Trophoblast cell (in vitro differentiated cells and primary cell): ENCODE measurements around the gene GALNT14.

Experiments used
- DNase-seq, 2 donors: peaks; one replicate each; pipeline ENCODE4 v3.0.0-alpha.2; 2016
- H2AFZ ChIP-seq: 2 replicates; pipeline ENCODE4 v1.6.1; 2013; ENCODE audit warnings: low read length, moderate library complexity, mild to moderate bottlenecking; ENCODE audit not compliant: insufficient read depth, poor library complexity
- H2AK5ac ChIP-seq: 2 replicates; pipeline ENCODE4 v1.6.1; 2013; ENCODE audit warnings: mild to moderate bottlenecking, low read length
- H2BK120ac ChIP-seq: 2 replicates; pipeline ENCODE4 v1.6.1; 2013; ENCODE audit warnings: low read length, mild to moderate bottlenecking, moderate library complexity; ENCODE audit not compliant: insufficient read depth, poor library complexity
- H2BK12ac ChIP-seq: 2 replicates; pipeline ENCODE4 v1.6.1; 2013; ENCODE audit warnings: mild to moderate bottlenecking, low read length, moderate library complexity
- H2BK5ac ChIP-seq: 2 replicates; pipeline ENCODE4 v1.6.1; 2013; ENCODE audit warnings: low read length, low read depth, moderate library complexity, mild to moderate bottlenecking; ENCODE audit not compliant: poor library complexity
- H3K14ac ChIP-seq: 2 replicates; pipeline ENCODE4 v1.6.1; 2013; ENCODE audit warnings: mild to moderate bottlenecking, low read length
- H3K18ac ChIP-seq: 2 replicates; pipeline ENCODE4 v1.6.1; 2013; ENCODE audit warnings: mild to moderate bottlenecking, low read length
- H3K23ac ChIP-seq: 2 replicates; pipeline ENCODE4 v1.6.1; 2013; ENCODE audit warnings: low read length
- H3K27ac ChIP-seq: 2 replicates; pipeline ENCODE4 v1.5.1; 2013; ENCODE audit warnings: low read depth, mild to moderate bottlenecking, inconsistent platforms, low read length, moderate library complexity
- H3K27me3 ChIP-seq: 2 replicates; pipeline ENCODE4 v1.6.1; 2013; ENCODE audit warnings: inconsistent platforms, mild to moderate bottlenecking, low read length, moderate library complexity; ENCODE audit not compliant: insufficient read depth
- H3K36me3 ChIP-seq, 2 experiments: 1 replicate in 1 of 2; 2 replicates in 1 of 2; pipeline ENCODE4 v1.6.1; 2013; ENCODE audit warnings: low read length in 2 of 2, mild to moderate bottlenecking in 2 of 2, moderate library complexity in 1 of 2; ENCODE audit not compliant: insufficient read depth in 2 of 2, control insufficient read depth in 1 of 2
- H3K4ac ChIP-seq: 2 replicates; pipeline ENCODE4 v1.6.1; 2013; ENCODE audit warnings: low read depth, mild to moderate bottlenecking, low read length, moderate library complexity
- H3K4me1 ChIP-seq, 2 experiments: 1 replicate in 1 of 2; 2 replicates in 1 of 2; pipeline ENCODE4 v1.6.1; 2013; ENCODE audit warnings: low read length in 2 of 2, mild to moderate bottlenecking in 2 of 2, moderate library complexity in 1 of 2; ENCODE audit not compliant: insufficient read depth in 2 of 2, control insufficient read depth in 1 of 2
- H3K4me2 ChIP-seq: 2 replicates; pipeline ENCODE4 v1.6.1; 2013; ENCODE audit warnings: inconsistent platforms, mild to moderate bottlenecking, low read length, moderate library complexity
- H3K4me3 ChIP-seq: 2 replicates; pipeline ENCODE4 v1.5.1; 2013; ENCODE audit warnings: mild to moderate bottlenecking, low read depth, low read length, inconsistent platforms
- H3K79me1 ChIP-seq: one replicate; pipeline ENCODE4 v1.6.1; 2013; ENCODE audit warnings: low read length
- H3K79me2 ChIP-seq: 2 replicates; pipeline ENCODE4 v1.6.1; 2013; ENCODE audit warnings: low read length, mild to moderate bottlenecking; ENCODE audit not compliant: control insufficient read depth, insufficient read depth, poor library complexity
- H3K9ac ChIP-seq: 2 replicates; pipeline ENCODE4 v1.6.1; 2013; ENCODE audit warnings: mild to moderate bottlenecking, low read length
- H3K9me3 ChIP-seq: 2 replicates; pipeline ENCODE4 v1.6.1; 2013; ENCODE audit warnings: low read depth, mild to moderate bottlenecking, control low read depth, inconsistent platforms, low read length; ENCODE audit not compliant: insufficient read depth
- H4K12ac ChIP-seq: 2 replicates; pipeline ENCODE4 v1.6.1; 2013; ENCODE audit warnings: low read depth, mild to moderate bottlenecking, low read length, moderate library complexity
- H4K8ac ChIP-seq: 2 replicates; pipeline ENCODE4 v1.6.1; 2013; ENCODE audit warnings: low read depth, mild to moderate bottlenecking, low read length, moderate library complexity
- H4K91ac ChIP-seq: one replicate; pipeline ENCODE4 v1.6.1; 2013; ENCODE audit warnings: low read depth, mild to moderate bottlenecking, low read length, moderate library complexity
- WGBS: extraction: QIAGEN DNeasy Blood & Tissue Kit; methylation state at CpG from one replicate; pipeline ENCODE4 v1.1.7; 2013; ENCODE audit warnings: missing lambda C conversion rate; ENCODE audit not compliant: insufficient read length, insufficient coverage; ENCODE audit errors: extremely low coverage; 5-methylcytosine and 5-hydroxymethylcytosine counted together

GALNT14 gene

DNA sequence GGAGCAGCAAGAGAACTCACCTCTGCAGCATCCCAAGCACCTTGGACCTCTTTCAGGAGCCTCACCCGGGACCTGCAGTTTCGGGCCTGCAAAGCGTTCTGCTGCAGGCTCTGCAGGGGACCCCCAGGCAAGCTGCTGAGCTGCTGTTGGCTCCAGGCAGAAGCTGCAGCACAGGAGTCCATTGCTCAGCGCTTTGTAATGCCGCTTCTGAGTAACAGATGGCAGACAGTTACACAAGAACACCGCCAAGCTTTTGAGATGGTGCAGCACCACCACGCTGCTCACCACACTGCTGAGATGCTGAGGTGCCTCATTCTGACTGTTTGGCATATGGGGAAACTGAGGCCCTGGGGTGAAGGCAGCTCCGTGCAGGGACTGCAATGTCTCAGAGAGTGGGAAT lies 1.9 kb upstream of the GALNT14 start:
- Histone ChIP-seq H3K9me3 (no peaks in the 10 kb centered on the region), H3K18ac (no peak overlapping the region), H4K8ac (no peak overlapping the region), H3K27ac (no peak overlapping the region), H3K4me2 (no peak overlapping the region), H3K79me1 (no peaks in the 10 kb centered on the region), H3K14ac (no peak overlapping the region), H2BK5ac (no peak overlapping the region), H3K9ac (no peak overlapping the region), H4K91ac (no peak overlapping the region), H2AFZ (no peak overlapping the region), H3K4me1 (peaks cover 6 to 11% of the 10 kb centered on the region in 2 experiments), H4K12ac (no peak overlapping the region), H3K4ac (no peak overlapping the region), H2AK5ac (no peak overlapping the region), H3K36me3 (no peaks in the 10 kb centered on the region), H2BK12ac (no peak overlapping the region), H3K27me3 (peaks cover 28% of the 10 kb centered on the region), H3K4me3 (no peak overlapping the region), H2BK120ac (no peak overlapping the region), H3K79me2 (no peaks in the 10 kb centered on the region), H3K23ac (no peak overlapping the region)
- WGBS = no CpG with 5 or more reads among the region's 8 CpGs
- DNase-seq = peak in 1 of 2 donors; percentile 48

DNA sequence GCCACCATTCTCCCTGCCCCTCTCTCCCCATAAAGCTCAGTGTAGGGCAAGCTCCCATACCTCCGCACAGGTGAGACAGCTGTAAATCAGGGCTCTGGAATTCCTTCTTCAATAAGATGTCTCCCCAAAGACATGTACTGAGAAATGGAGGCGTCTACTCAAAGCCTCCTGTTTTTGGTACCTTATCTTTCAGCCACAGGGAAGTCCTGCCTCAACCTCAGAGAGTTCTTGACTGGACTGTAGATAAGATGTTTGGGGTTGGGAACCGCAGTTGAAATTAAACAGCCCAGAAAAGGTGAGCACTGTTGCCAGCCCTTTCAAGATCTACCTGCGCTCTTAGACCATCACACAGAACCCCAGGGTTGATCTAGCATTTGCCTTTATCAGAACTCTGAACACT lies 1.4 kb upstream of the GALNT14 start:
- H3K18ac ChIP-seq = no peak overlapping the region
- no peak overlapping the region for H3K9ac ChIP-seq
- no peaks in the 10 kb centered on the region for H3K9me3 ChIP-seq
- no peak overlapping the region for H2AK5ac ChIP-seq
- H3K27me3 ChIP-seq = peaks cover 28% of the 10 kb centered on the region
- H4K91ac ChIP-seq = no peak overlapping the region
- no peak overlapping the region for H2BK5ac ChIP-seq
- no peak overlapping the region for H3K4me2 ChIP-seq
- H2BK120ac ChIP-seq = no peak overlapping the region
- WGBS = no CpG with 5 or more reads among the region's 4 CpGs
- H3K79me1 ChIP-seq = no peaks in the 10 kb centered on the region
- no peak overlapping the region for H2AFZ ChIP-seq
- no peaks in the 10 kb centered on the region for H3K36me3 ChIP-seq
- no peak overlapping the region for H3K4ac ChIP-seq
- no peak overlapping the region for H4K12ac ChIP-seq
- no peak overlapping the region for H3K23ac ChIP-seq
- H3K79me2 ChIP-seq = no peaks in the 10 kb centered on the region
- no peak overlapping the region for H2BK12ac ChIP-seq
- H3K4me1 ChIP-seq = peaks cover 6 to 11% of the 10 kb centered on the region in 2 experiments
- no peak overlapping the region for H3K14ac ChIP-seq
- H3K4me3 ChIP-seq = no peak overlapping the region
- no peak for DNase-seq
- no peak overlapping the region for H3K27ac ChIP-seq
- H4K8ac ChIP-seq = no peak overlapping the region

DNA sequence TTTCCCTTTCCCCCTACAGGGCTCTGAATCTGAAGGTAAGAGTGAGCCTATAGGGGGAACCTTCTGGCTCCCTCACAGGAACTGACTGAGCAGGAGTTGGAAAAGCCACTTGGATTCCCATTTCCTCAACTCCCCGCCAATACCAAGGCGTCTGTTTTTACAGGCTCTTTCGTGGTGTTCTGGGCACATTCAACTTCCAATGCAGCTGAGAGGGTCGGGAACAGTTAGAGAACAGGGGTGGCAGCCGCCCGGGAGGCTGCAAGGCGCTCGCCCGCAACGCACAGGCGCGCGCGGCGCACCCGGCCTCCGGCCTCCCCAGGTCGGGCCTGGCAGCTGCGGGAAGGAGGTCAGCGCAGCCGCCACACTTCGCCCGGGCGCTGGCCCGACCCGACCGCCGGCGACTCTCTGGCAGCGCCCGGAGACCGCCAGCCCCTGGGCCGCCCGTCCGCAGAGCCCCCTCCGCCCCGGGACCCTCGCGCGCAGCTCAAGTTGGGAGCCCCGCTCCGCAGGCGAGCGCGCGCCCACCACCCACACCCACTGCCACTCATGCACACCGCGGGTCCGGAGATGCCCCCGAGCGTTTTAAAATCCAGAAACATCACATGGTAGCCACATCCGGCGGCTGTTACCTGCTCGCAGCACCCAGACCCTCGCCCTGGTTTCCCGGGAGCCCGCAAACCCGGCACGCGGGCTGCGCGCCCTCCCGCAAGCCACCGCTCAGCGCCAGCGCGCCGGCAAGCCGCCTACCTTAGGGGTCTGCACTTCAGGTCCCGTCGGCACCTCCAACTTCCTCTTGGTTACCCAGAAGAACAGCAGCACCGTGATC lies 816 bp downstream of the GALNT14 start:
- H3K9ac ChIP-seq = no peak overlapping the region
- no peak overlapping the region for H4K12ac ChIP-seq
- H2BK120ac ChIP-seq = no peak overlapping the region
- H3K79me1 ChIP-seq = no peaks in the 10 kb centered on the region
- H3K27ac ChIP-seq = no peak overlapping the region
- peaks cover 28% of the 10 kb centered on the region for H3K27me3 ChIP-seq
- H3K4me1 ChIP-seq = peaks cover 6 to 11% of the 10 kb centered on the region in 2 experiments
- no peaks in the 10 kb centered on the region for H3K79me2 ChIP-seq
- H3K18ac ChIP-seq = no peak overlapping the region
- no peak overlapping the region for H4K8ac ChIP-seq
- peak overlapping the region; percentile 97 for H3K4me2 ChIP-seq
- H4K91ac ChIP-seq = no peak overlapping the region
- no peak overlapping the region for H3K14ac ChIP-seq
- H3K9me3 ChIP-seq = no peaks in the 10 kb centered on the region
- H2AFZ ChIP-seq = peak overlapping the region; percentile 19
- DNase-seq = no peak
- no peaks in the 10 kb centered on the region for H3K36me3 ChIP-seq
- H2AK5ac ChIP-seq = no peak overlapping the region
- H2BK5ac ChIP-seq = no peak overlapping the region
- no peak overlapping the region for H2BK12ac ChIP-seq
- no peak overlapping the region for H3K23ac ChIP-seq
- H3K4ac ChIP-seq = no peak overlapping the region
- peak overlapping the region; percentile 65 for H3K4me3 ChIP-seq
- no CpG with 5 or more reads among the region's 72 CpGs for WGBS

DNA sequence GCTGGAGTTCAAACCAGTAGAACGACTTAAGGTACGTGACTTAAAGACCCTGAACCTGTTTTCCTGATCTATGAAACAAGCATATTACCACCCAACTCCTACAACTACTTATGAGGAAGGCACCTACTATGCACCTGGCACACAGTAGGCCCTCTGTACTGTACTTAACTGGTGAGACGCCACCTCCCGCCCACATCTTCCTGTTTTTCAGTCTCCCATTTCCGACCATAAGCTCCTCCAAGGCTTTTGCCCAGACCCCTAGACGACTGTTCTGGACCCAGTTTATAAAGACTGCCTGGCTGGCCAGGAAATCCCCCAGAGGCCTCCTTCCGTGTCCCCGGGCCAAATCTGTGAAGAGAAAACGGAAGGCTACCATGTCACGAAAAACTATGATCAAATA lies 1.5 kb downstream of the GALNT14 start:
- no CpG with 5 or more reads among the region's 10 CpGs for WGBS
- no peak overlapping the region for H4K12ac ChIP-seq
- no peak overlapping the region for H3K9ac ChIP-seq
- H2BK5ac ChIP-seq = no peak overlapping the region
- H3K4me3 ChIP-seq = no peak overlapping the region
- H3K4ac ChIP-seq = no peak overlapping the region
- no peak overlapping the region for H3K14ac ChIP-seq
- H4K8ac ChIP-seq = no peak overlapping the region
- H3K79me1 ChIP-seq = no peaks in the 10 kb centered on the region
- no peak for DNase-seq
- H2AFZ ChIP-seq = no peak overlapping the region
- H3K9me3 ChIP-seq = no peaks in the 10 kb centered on the region
- no peak overlapping the region for H4K91ac ChIP-seq
- H3K36me3 ChIP-seq = no peaks in the 10 kb centered on the region
- H3K79me2 ChIP-seq = no peaks in the 10 kb centered on the region
- no peak overlapping the region for H2BK12ac ChIP-seq
- H3K4me2 ChIP-seq = no peak overlapping the region
- H3K23ac ChIP-seq = no peak overlapping the region
- H3K4me1 ChIP-seq = peaks cover 6 to 13% of the 10 kb centered on the region in 2 experiments
- no peak overlapping the region for H3K27ac ChIP-seq
- H3K18ac ChIP-seq = no peak overlapping the region
- H2BK120ac ChIP-seq = no peak overlapping the region
- H2AK5ac ChIP-seq = no peak overlapping the region
- H3K27me3 ChIP-seq = peaks cover 28% of the 10 kb centered on the region
